Measurements from ENCODE around the gene CFAP47.
A peak's percentile ranks its signal among the peaks of the same experiment; 100 is the strongest.
"Not testable (repeated sequence)": the region's sequence is repeated elsewhere in the genome, so short reads cannot be mapped to it uniquely, and the experiment has no call there.

CFAP47 gene, protein sequence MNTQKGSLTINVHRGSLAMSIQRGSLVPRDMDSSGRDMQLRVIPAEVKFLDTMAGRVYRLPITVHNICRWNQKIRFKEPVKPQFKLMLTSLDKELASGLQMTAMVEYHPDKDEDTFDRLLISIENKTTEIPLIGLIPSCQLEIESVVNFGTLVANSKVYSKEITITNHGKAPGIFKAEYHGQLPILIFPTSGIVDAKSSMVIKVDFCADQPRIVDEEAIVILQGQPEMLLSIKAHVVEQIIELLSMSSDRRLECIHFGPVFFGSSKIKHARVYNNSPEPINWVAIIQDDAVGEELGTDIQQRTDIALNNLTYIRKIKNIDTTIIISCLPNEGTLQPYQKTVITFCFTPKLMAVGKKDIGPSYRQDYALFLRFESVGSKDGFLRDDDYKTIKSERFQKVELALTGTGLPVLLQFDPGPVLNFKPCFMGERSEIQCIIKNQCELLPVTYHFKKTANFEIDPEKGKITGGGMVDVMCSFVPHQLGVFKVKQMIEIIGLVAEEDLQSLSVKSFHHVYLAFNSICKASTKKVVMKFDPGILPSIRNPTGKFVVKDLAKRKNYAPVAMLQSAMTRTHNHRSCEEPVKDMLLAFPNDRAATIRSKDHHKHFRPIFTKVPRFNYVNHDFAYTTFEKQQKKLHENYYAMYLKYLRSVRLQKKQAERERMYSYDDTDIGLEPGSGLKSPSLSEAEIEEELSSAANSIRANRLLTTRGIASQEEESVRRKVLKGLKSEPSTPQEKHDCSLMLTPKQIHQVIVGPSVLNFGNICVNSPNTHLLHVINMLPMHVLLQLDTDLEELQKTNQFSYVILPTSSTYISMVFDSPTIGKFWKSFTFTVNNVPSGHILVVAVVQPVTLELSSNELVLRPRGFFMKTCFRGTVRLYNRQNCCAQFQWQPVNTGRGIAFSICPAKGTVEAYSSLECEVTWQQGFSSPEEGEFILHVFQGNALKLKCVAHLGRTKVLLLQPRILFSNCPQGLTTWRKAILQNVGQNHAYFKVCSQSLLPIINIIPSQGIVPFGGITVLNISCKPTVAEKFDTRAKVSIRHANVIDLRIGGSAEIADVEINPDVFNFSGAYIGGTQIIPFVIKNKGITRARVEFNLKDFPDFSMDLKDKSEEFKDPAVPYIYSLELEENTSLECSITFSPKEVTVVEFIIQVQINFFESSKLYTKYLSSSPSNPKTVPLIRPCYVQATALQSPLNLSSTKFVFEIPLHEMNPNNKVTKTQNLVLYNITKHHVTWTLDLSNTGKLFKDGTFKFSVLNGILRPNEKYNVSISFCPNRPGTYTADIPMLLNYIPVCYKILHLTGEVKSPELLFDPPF (N-terminal part only)

DNA sequence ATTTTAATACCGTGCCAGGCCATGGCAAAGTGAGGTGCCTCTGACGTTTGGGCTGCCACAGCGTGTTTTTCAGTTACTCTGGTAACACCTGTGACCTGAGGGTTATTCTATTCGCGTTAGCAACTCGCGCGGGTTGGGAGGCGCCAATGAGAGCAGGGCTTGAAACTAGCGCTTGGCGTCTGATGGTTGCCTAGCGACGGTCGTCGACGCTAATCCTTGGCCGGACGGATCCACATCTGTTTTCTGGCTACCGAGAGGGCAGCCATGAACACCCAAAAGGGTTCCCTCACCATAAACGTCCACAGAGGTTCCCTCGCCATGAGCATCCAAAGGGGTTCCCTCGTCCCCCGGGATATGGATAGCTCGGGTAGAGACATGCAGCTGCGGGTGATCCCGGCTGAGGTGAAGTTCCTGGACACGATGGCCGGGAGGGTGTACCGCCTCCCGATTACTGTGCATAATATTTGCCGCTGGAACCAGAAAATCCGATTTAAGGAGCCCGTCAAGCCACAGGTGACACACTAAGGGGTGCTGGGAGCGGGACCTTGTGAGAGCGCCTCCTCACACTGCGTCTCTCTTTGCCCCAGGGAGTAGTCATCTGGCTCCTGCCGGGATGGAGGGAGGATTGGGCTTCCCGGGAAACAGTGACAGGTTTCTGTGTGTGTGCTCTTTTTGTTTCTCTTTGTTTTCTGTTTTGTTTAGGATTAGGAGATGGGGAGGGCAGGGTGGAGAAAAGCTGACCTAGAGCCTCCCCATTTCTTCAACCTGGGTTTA lies at the start of gene CFAP47:
CFAP47 (plus strand) TSS at position 199 of the 774 bp plus-strand sequence; CDS start at position 265, 66 bp downstream.
- DNase-seq, result no peak

DNA sequence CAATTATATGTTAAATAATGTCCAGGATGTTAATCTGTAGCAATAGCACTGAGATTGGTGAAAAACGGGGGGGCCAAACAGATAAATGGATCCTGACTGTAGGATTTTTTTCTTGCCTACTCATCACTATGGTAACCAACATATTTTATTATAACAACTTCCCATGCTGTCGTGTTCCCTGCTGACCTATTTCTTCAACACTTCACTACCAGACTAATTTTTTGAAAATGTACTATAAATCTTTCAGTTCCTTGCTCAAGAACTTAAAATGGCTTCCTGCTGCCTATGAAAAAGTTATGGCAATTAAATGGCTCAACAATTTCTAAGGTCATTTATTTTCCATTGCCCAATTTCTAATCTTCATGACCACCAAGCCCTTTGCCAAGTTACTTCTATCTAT lies 38.9 kb upstream of the CFAP47 start:
- DNase-seq, result no peak

DNA sequence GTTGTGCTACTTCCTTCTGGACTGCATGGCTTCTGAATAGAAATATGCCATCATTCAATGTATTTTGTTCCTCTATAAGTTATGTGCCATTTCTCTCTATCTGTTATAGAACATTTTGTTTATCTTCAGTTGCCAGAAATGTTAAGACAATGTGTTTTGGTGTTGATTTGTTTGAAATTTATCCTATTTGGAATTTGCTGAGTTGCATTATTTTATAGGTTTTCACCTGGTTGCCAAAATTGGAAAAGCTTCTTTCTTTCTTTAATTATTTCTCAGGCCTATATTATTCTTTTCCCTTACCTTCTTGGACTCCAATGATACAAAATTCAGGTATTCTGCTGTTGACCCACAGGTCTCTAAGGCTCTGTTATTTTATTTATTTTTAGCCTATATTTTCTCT lies 33.4 kb upstream of the CFAP47 start:
- DNase-seq, result no peak

DNA sequence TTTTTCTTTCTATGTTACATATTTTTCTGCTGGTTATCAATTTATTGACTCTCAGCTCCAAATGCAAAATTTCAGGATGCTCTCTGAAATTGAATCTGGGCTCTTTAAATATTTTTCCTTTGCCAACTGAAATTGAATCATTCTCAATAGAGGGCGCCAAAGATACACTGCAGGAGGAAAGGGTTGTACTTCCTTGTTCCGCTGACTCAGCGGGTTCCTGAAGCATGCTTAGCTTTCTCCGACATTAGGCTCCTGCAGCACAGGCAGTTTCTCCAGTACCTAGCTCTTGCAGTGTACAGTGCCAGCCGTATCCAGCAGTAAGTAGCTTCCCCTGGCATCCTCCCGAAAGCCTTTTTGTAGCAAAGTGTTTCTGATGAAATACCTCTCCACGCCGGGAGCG lies 28.8 kb upstream of the CFAP47 start:
- peak; percentile 39 for DNase-seq

GRCh38 chrX:35986816-35987215 lies 67.3 kb downstream of the CFAP47 start:
- not testable (repeated sequence) for DNase-seq

DNA sequence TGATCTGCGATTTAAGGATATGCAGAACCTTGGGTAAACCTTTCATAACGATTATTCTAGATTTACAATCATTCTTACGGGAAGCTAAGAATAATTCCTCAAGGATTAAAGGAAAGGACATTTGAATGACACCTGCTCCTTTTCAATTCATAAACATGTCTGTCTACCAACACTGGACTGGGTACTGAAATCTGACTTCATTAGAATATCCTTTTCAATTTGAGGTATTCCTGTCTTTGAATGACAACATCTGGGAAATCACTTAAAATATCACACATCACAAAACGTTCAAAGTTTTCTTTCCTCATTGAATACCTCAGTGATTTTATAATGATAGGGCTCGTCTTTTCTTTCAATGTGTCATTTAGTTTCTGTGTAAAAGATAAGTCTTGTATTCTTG lies 87.7 kb downstream of the CFAP47 start:
- no peak for DNase-seq

- DNase-seq, result no peak
These were observed 99.6 kb downstream of the CFAP47 start for GRCh38 chrX:36019125-36019524.

- no peak for DNase-seq
These were observed 116.0 kb downstream of the CFAP47 start for GRCh38 chrX:36035550-36035949.

DNA sequence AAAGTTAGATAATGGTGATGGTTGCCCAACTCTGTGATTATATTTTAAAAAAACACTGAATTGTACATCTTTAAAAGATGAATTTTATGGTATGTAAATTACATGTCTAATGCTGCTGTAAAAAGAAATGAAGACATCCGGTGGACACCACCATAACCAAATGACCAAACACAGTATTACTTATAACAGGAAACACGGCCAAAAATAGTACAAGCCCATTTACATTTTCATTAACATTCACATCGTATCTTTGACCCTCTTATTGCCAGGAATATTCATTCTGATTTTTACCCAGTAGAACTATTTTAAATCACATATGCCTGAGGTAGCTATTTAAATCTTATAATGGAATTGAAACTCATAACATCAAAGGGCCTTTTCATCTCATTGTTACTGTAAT lies 143.2 kb downstream of the CFAP47 start:
- no peak for DNase-seq

DNA sequence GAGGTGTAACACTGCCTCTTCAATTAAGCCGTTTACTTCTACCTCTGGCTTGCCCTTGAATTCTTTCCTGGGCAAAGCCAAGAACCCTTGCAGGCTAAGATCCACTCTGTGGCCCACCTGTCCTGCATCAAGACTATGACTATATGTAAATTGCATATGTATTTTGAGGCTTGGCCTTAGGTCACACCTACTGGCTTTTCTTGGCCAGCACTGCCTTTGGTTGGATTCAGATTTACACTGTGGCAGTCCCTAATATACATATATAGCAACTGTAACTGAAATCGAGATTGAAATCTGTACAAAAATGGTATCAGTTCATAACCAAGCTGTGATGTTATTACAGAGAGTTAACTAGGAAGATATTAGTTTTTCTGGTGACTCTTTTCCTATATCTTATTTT lies 151.5 kb downstream of the CFAP47 start:
- no peak for DNase-seq

GRCh38 chrX:36075009-36075408 lies 155.5 kb downstream of the CFAP47 start:
- DNase-seq, result not testable (repeated sequence)

DNA sequence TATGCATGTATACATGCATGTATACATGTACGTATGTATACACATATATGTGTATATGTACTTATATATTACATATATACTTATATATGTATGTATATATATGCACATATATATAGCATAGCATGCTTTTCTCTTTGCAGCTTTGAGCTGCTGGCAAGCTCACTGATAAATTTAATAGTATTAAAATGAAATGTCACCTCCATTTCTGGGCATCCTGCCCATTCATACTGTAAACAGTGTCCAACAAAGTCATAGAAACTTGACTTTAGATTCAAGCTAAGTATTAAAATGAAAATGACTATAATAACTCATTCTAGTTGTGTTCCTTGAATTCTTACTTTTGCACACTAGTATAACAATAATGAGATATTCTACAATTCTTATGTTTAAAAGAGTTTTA lies 163.7 kb downstream of the CFAP47 start:
- no peak for DNase-seq

- no peak for DNase-seq
These were observed 167.8 kb downstream of the CFAP47 start for GRCh38 chrX:36087366-36087765.

GRCh38 chrX:36088939-36089338 lies 169.4 kb downstream of the CFAP47 start:
- not testable (repeated sequence) for DNase-seq

- no peak for DNase-seq
These were observed 182.9 kb downstream of the CFAP47 start for GRCh38 chrX:36102425-36102824.

- no peak for DNase-seq
These were observed 196.7 kb downstream of the CFAP47 start for GRCh38 chrX:36116222-36116621.

- DNase-seq, result no peak
These were observed 239.7 kb downstream of the CFAP47 start for GRCh38 chrX:36159254-36159653.

DNA sequence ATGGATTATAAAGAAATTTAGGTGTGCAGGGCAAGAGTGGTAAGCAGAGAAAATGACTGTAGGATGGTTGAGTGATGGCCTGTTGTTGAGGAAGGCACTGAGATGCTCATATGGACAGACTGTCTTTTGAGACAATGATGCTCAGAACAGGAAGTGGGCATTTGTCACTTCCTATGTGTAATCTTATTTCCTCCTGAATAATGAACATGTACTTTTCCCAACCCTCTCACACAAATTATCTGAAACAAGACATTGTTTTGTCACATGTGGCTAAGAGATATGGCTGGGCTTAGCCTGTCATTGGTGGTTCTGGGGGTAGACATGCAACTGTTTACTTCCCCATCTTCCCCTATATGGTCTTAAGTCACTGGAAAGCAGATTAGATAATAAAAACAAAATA lies 240.5 kb downstream of the CFAP47 start:
- DNase-seq, result no peak

GRCh38 chrX:36198575-36198974 lies 279.0 kb downstream of the CFAP47 start:
- DNase-seq, result no peak

- no peak for DNase-seq
These were observed 280.4 kb downstream of the CFAP47 start for GRCh38 chrX:36199928-36200327.

DNA sequence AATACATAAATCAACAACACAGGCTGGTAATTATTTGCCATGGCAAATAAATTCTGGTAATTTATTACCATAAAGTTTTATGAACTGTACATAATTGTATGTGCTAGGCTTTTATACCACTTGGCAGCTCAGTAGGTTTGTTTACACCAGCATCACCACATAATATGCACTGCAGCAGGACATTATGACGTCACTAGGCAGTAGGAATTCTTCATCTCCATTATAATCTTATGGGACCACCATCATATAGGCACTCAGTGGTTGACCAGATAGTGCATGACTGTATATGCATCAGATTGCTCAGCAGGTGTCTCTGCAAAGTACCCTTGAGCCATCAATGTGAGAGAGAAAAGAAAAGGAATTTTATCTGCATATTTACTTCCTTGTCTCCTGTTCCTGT lies 295.4 kb downstream of the CFAP47 start:
- DNase-seq, result no peak

GRCh38 chrX:36218801-36219200 lies 299.3 kb downstream of the CFAP47 start:
- no peak for DNase-seq
